Measurements from ENCODE around the gene F12. TPM values are rescaled to one million over a fixed set of nuclear protein-coding genes. Genes with fewer than 3 reads are reported as not detected.
"Not testable (repeated sequence)": the region's sequence is repeated elsewhere in the genome, so short reads cannot be mapped to it uniquely, and the experiment has no call there.

Gene F12
- total RNA-seq, 4 donors from 2014 or later: 2.3 to 18.4 (median 7.1) TPM

DNA sequence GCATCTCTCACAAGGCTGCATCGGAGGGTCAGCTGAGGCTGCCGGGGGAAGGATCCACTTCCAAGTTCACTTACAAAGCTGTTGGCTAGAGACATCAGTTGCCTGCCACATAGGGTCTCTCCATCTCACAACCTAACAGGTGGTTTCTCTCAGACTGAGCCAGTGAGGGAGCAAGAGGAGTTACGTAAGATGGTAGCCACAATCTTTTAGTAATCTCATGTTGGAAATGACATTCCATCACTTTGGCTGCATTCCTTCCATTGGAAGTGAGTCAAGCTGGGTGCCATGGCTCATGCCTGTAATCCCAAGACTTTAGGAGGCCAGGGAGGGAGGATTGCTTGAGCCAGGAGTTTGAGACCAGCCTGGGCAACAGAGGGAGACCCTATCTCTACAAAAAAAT lies 9.7 kb upstream of the F12 start:
- no peak overlapping the region for H3K27ac ChIP-seq

DNA sequence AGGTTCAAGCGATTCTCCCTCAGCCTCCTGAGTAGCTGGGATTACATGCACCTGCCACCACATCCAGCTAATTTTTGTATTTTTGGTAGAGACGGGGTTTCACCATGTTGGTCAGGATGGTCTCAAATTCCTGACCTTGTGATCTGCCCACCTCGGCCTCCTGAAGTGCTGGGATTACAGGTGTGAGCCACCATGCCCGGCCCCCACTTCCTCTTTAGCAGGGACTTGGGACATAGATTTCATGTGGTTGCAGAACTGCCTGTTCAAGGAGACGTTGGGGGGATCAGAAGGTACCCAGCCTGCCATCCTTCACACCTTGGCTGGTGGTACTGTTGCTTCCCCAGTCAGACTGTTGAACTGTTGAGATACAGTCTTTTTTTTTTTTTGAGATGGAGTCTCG lies 7.7 kb upstream of the F12 start:
- H3K4me1 ChIP-seq; H3K9me3 ChIP-seq; H3K4me3 ChIP-seq; H3K27ac ChIP-seq; DNase-seq (ENCODE audit: low spot score in 2 of 2); H3K36me3 ChIP-seq; H3K27me3 ChIP-seq: not testable (repeated sequence)
- 96% methylated on average over 6 of the region's 6 CpGs for WGBS

More for the DNA sequence above, 9.7 kb upstream of the F12 start:
- no peaks in the 10 kb centered on the region for H3K9me3 ChIP-seq
- TF ChIP-seq POLR2A (IDR thresholded peaks at IDR 0.05) (no peak), POLR2AphosphoS5 (IDR thresholded peaks at IDR 0.05) (no peak), EP300 (IDR thresholded peaks at IDR 0.05) (no peak)
- TF ChIP-seq, protein P1, sequence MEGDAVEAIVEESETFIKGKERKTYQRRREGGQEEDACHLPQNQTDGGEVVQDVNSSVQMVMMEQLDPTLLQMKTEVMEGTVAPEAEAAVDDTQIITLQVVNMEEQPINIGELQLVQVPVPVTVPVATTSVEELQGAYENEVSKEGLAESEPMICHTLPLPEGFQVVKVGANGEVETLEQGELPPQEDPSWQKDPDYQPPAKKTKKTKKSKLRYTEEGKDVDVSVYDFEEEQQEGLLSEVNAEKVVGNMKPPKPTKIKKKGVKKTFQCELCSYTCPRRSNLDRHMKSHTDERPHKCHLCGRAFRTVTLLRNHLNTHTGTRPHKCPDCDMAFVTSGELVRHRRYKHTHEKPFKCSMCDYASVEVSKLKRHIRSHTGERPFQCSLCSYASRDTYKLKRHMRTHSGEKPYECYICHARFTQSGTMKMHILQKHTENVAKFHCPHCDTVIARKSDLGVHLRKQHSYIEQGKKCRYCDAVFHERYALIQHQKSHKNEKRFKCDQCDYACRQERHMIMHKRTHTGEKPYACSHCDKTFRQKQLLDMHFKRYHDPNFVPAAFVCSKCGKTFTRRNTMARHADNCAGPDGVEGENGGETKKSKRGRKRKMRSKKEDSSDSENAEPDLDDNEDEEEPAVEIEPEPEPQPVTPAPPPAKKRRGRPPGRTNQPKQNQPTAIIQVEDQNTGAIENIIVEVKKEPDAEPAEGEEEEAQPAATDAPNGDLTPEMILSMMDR (IDR thresholded peaks at IDR 0.05): no peak
- no peak overlapping the region for H3K4me3 ChIP-seq
- H3K36me3 ChIP-seq: no peaks in the 10 kb centered on the region
- no peak for DNase-seq (ENCODE audit: low spot score in 2 of 2)
- 85% methylated on average over 3 of the region's 3 CpGs for WGBS
- H3K4me1 ChIP-seq: no peaks in the 10 kb centered on the region
- H3K27me3 ChIP-seq: no peaks in the 10 kb centered on the region

DNA sequence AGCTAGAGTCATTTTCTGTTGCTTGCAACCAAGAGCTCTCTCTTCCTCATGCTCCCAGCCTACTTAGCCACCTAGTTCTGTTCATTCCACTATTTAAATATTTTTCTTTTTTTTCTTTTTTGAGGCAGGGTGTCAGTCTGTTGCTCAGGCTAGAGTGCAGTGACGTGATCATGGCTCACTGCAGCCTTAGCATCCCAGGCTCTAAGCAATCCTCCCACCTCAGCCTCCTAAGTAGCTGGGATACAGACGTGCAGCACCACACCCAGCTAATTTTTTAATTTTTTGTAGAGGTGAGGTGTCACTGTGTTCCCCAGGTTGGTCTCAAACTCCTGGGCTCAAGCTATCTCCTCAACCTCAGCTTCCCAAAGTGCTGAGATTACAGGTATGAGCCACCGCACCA lies 5.1 kb upstream of the F12 start:
- no peaks in the 10 kb centered on the region for H3K4me1 ChIP-seq
- H3K36me3 ChIP-seq: no peaks in the 10 kb centered on the region
- H3K4me3 ChIP-seq: no peak overlapping the region
- WGBS: 85% methylated on average over 3 of the region's 3 CpGs
- TF ChIP-seq EP300 (IDR thresholded peaks at IDR 0.05): no peak
- no peak for TF ChIP-seq POLR2AphosphoS5 (IDR thresholded peaks at IDR 0.05)
- DNase-seq (ENCODE audit: low spot score in 2 of 2): no peak
- H3K9me3 ChIP-seq: no peaks in the 10 kb centered on the region
- H3K27ac ChIP-seq: no peak overlapping the region
- H3K27me3 ChIP-seq: no peaks in the 10 kb centered on the region

DNA sequence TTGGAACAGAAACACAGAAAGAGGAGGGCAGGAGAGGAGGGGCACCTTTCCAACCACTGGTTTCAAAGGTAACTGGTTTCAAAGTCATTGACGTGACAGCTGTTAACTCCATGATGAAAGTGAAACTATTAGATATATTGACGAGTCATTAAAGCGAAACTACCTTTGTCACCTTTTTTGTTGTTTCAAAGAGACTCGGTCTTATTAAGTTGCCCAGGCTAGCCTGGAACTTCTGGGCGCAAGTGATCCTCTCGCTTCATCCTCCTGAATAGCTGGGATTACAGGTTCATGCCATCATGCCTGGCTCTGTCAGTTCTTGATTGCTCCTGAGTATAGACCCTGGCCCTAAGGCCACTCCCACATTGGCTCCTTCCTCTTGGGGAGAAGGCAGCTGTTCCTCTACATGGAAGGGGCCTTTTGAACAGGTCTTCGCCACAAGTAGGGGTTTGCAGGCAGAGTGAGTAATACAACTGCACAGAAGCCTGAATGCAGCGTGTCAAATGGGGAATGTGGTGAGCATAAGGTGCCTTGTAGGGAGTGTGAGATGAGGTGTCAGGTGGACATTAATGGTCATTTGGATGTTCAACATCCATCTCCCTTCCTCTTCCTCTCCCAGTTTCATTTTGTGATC lies 3.4 kb upstream of the F12 start:
- no peak for TF ChIP-seq POLR2AphosphoS5 (IDR thresholded peaks at IDR 0.05)
- TF ChIP-seq, protein P1 (IDR thresholded peaks at IDR 0.05): no peak
- no peaks in the 10 kb centered on the region for H3K4me1 ChIP-seq
- H3K27me3 ChIP-seq: no peaks in the 10 kb centered on the region
- WGBS: 67% methylated on average over 8 of the region's 8 CpGs
- H3K4me3 ChIP-seq: no peak overlapping the region
- DNase-seq (ENCODE audit: low spot score in 2 of 2): no peak
- no peaks in the 10 kb centered on the region for H3K36me3 ChIP-seq
- H3K9me3 ChIP-seq: no peaks in the 10 kb centered on the region
- no peak overlapping the region for H3K27ac ChIP-seq

DNA sequence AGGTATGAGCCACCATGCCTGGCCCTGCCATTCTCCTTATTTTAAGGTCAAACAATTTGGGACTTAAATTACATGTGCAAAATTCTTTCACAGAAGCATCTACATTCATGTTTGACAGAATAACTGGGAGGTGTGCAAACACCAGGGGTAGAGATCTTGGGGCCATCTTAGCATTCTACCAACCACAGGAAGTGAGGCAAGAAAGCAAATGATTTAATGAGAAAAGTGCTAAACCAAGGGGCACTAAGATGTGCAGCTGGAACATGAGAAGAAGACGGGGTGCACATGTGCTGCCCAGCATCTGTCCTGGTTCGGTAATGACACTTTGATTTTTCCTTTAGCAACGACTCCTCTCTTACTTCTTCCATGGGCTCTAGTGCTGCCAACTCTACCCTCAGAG lies 1.2 kb upstream of the F12 start:
- no peak overlapping the region for H3K4me3 ChIP-seq
- no peak overlapping the region for H3K27ac ChIP-seq
- TF ChIP-seq POLR2AphosphoS5 (IDR thresholded peaks at IDR 0.05): no peak
- TF ChIP-seq POLR2A (IDR thresholded peaks at IDR 0.05): no peak
- no peak for TF ChIP-seq EP300 (IDR thresholded peaks at IDR 0.05)
- TF ChIP-seq, protein P1 (IDR thresholded peaks at IDR 0.05): no peak
- H3K9me3 ChIP-seq: no peaks in the 10 kb centered on the region
- WGBS: 81% methylated on average over 3 of the region's 3 CpGs
- DNase-seq (ENCODE audit: low spot score in 2 of 2): no peak
- no peaks in the 10 kb centered on the region for H3K27me3 ChIP-seq
- H3K4me1 ChIP-seq: no peaks in the 10 kb centered on the region
- no peaks in the 10 kb centered on the region for H3K36me3 ChIP-seq

DNA sequence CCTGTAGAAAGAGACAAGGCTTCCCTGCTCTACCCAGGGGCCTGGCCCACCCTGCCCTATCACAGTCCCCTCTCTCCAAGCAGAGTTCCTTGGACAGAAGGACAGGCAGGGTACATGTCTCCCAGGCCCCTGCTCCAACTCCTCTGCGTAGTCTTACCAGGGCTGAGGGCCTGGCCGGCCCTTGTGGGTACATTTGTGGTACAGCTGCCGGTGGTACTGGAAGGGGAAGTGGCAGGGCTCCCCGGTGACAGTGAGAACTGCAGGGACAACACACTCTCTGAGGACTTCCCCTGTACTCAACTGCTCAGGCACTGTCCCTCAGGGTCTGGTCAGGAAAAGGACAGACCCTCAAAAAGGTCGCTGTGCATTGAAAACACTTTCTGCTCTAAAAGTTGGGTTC lies 3.6 kb downstream of the F12 start:
- Histone ChIP-seq H3K36me3 (no peaks in the 10 kb centered on the region), H3K4me1 (peaks cover 31% of the 10 kb centered on the region), H3K9me3 (no peaks in the 10 kb centered on the region), H3K27ac (no peak overlapping the region), H3K4me3 (no peak overlapping the region), H3K27me3 (peaks cover 27% of the 10 kb centered on the region)
- WGBS: 86% methylated on average over 5 of the region's 5 CpGs
- TF ChIP-seq EP300 (IDR thresholded peaks at IDR 0.05) (no peak), POLR2AphosphoS5 (IDR thresholded peaks at IDR 0.05) (no peak), POLR2A (IDR thresholded peaks at IDR 0.05) (no peak)
- TF ChIP-seq, protein P1 (IDR thresholded peaks at IDR 0.05): no peak
- no peak for DNase-seq (ENCODE audit: low spot score in 2 of 2)
